Caco-2 (cell line): ENCODE data around the gene AGAP1. TPM values are rescaled to one million over a fixed set of nuclear protein-coding genes. Genes with fewer than 3 reads are reported as not detected.

Source experiments
- BruUV-seq: library from RNA; stranded (reverse); fragments of 400-500 nt; replicated peaks from 2 replicates; lab custom pipeline; 2021; lab: Mats Ljungman, UMichigan
- CTCF ChIA-PET: fragments of 300-600 bp; sonication (Branson Sonifier 250); formaldehyde crosslinking; loops from one replicate; lab custom pipeline; 2022; ENCODE audit warnings: antibody characterized with exemption; lab: Charles Lee
- POLR2A ChIA-PET: fragments of 300-600 bp; sonication (Branson Sonifier 250); formaldehyde crosslinking; loops from one replicate; lab custom pipeline; 2022; ENCODE audit warnings: antibody characterized with exemption; lab: Charles Lee
- DNase-seq, 2 experiments: peaks; one replicate each; pipeline versions ENCODE4 v3.0.0 to v3.0.0-alpha.2; 2020 to 2022
- H3K27me3 ChIP-seq: replicated peaks from 2 replicates; pipeline ENCODE4 v1.6.0; 2011; ENCODE audit warnings: low read length; ENCODE audit not compliant: control insufficient read depth, insufficient read depth
- H3K36me3 ChIP-seq: 2 replicates; pipeline ENCODE4 v1.5.1; 2011; ENCODE audit warnings: low read length; ENCODE audit not compliant: control insufficient read depth, insufficient read depth
- H3K4me1 ChIP-seq: fragments of 250-450 bp; sonication (Bioruptor Pico); 2 replicates; pipeline ENCODE4 v1.5.1; 2020; ENCODE audit warnings: mild to moderate bottlenecking
- H3K4me3 ChIP-seq: 2 replicates; pipeline ENCODE4 v1.5.1; 2011; ENCODE audit warnings: low read depth, mild to moderate bottlenecking, control low read depth, low read length
- H3K9me3 ChIP-seq: fragments of 250-450 bp; sonication (Bioruptor Pico); 2 replicates; pipeline ENCODE4 v1.5.1; 2020; ENCODE audit warnings: mild to moderate bottlenecking, moderate library complexity
- H3K27ac Mint-ChIP-seq: one replicate; pipeline ENCODE4 v1.8.0; 2022; ENCODE audit warnings: mixed read lengths; ENCODE audit not compliant: unreplicated experiment
- H3K27me3 Mint-ChIP-seq: one replicate; pipeline ENCODE4 v1.8.0; 2022; ENCODE audit warnings: mixed read lengths; ENCODE audit not compliant: insufficient read depth, unreplicated experiment
- H3K36me3 Mint-ChIP-seq: one replicate; pipeline ENCODE4 v1.8.0; 2022; ENCODE audit warnings: mild to moderate bottlenecking, mixed read lengths; ENCODE audit not compliant: insufficient read depth, unreplicated experiment
- H3K4me1 Mint-ChIP-seq: one replicate; pipeline ENCODE4 v1.8.0; 2022; ENCODE audit warnings: low read depth, mixed read lengths; ENCODE audit not compliant: unreplicated experiment
- H3K4me3 Mint-ChIP-seq: one replicate; pipeline ENCODE4 v1.8.0; 2022; ENCODE audit warnings: mild to moderate bottlenecking, moderate library complexity, mixed read lengths; ENCODE audit not compliant: unreplicated experiment
- H3K9me3 Mint-ChIP-seq: one replicate; pipeline ENCODE4 v1.8.0; 2022; ENCODE audit warnings: mixed read lengths; ENCODE audit not compliant: unreplicated experiment
- intact Hi-C: fragments of 100-400 bp; cut with micrococcal nuclease; formaldehyde crosslinking; loops from one replicate; pipeline ENCODE4 v1.10.0; 2022; ENCODE audit not compliant: unreplicated experiment
- total RNA-seq: library from RNA; stranded (reverse); gene quantifications from 2 replicates; pipeline ENCODE4 v1.2.3, GENCODE V29; 2022
- TF ChIP-seq, protein P1 (sequence below), 2 experiments: fragments of 200-600 bp in 1 of 2; IDR thresholded peaks; 1 replicate in 1 of 2; 2 replicates in 1 of 2; pipeline versions ENCODE4 v1.5.1 to v1.8.0; 2011 to 2022; ENCODE audit warnings: antibody characterized with exemption in 1 of 2, control low read depth in 1 of 2, inconsistent platforms in 1 of 2, low read depth in 1 of 2, low read length in 1 of 2, mild to moderate bottlenecking in 1 of 2, moderate library complexity in 1 of 2; ENCODE audit not compliant: insufficient read depth in 1 of 2, severe bottlenecking in 1 of 2, unreplicated experiment in 1 of 2

Gene AGAP1
- total RNA-seq, 1 experiment from 2014 or later: 41.7 TPM

DNA sequence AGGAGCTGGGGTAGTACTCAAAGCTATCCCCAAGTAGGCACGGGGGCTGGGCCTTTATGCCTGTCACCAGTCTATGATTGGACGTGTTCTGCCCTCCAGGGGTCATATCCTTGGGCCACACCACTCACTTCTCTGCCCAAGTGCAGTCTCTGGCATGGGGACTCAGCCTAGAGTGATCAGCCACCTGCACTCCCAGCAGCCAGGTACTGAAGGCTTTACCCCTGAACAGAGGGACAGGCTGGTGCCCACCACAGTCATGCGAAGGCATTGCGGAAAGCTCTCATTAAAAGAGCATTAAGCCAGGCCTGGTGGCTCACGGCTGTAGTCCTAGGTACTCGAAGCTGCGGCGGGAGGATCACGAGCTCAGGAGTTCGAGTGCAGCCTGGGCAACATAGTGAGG is 199.4 kb downstream of the AGAP1 start:
- no peaks in the 10 kb centered on the region for H3K27me3 Mint-ChIP-seq
- Histone ChIP-seq H3K9me3 (no peaks in the 10 kb centered on the region), H3K36me3 (no peaks in the 10 kb centered on the region), H3K4me3 (no peak overlapping the region), H3K27me3 (no peaks in the 10 kb centered on the region), H3K4me1 (peaks cover 10% of the 10 kb centered on the region; the same call in 1 of the 2 replicates)
- no peak overlapping the region for H3K4me3 Mint-ChIP-seq
- CTCF ChIA-PET: no interaction called here
- peaks cover 10% of the 10 kb centered on the region for H3K4me1 Mint-ChIP-seq
- H3K27ac Mint-ChIP-seq: no peak overlapping the region
- BruUV-seq: no TSS peak
- H3K36me3 Mint-ChIP-seq: peaks cover 6% of the 10 kb centered on the region
- intact Hi-C loops: no loop called here
- TF ChIP-seq, protein P1, sequence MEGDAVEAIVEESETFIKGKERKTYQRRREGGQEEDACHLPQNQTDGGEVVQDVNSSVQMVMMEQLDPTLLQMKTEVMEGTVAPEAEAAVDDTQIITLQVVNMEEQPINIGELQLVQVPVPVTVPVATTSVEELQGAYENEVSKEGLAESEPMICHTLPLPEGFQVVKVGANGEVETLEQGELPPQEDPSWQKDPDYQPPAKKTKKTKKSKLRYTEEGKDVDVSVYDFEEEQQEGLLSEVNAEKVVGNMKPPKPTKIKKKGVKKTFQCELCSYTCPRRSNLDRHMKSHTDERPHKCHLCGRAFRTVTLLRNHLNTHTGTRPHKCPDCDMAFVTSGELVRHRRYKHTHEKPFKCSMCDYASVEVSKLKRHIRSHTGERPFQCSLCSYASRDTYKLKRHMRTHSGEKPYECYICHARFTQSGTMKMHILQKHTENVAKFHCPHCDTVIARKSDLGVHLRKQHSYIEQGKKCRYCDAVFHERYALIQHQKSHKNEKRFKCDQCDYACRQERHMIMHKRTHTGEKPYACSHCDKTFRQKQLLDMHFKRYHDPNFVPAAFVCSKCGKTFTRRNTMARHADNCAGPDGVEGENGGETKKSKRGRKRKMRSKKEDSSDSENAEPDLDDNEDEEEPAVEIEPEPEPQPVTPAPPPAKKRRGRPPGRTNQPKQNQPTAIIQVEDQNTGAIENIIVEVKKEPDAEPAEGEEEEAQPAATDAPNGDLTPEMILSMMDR (IDR thresholded peaks at IDR 0.05; ENCODE audit: insufficient read depth in 1 of 2, low read depth in 1 of 2, low read length in 1 of 2, severe bottlenecking in 1 of 2, unreplicated experiment in 1 of 2): no peak
- no peak for DNase-seq
- POLR2A ChIA-PET: no interaction called here
- no peaks in the 10 kb centered on the region for H3K9me3 Mint-ChIP-seq

DNA sequence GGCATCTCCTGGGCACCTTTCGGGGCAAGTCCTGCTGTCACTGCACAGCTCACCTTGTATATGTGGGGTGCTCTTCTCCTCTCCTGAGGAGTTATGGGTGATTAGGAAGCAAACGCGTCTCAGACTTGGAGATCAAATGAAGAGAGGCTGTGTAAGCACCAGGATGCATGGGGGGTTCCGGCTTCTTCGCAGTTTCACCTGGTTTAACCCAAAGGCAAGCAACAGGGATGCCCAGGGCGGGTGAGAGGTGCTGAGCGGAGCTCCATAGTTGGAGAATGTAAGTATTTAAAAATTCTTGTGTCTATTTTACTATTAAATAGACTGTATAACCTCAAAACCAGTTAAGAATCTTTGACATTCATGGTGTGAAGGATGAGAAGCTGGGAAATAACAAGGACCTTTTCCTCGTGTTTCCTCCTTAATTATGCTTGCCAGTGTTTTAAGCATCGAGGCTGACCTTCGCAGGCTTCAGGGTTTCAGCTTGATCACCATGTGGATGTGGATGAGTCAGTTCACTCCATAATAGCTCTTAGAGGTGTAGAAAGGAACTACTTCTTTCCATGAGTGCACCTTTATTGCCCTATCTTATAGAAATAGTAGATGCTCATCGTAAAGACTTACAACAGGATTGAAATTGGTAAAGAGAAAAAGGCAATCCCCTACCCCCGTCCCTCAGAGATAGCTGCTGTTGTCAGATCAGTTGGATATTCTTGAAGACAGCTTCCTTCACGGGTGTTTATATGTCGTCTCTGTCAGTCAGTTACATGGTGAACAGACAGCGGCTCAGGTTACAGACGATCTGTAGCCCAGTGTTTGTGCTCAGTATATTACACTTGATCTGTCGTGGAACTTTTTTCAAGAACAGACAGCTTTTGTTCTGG is 201.1 kb downstream of the AGAP1 start:
- TF ChIP-seq, protein P1 (IDR thresholded peaks at IDR 0.05; ENCODE audit: insufficient read depth in 1 of 2, low read depth in 1 of 2, low read length in 1 of 2, severe bottlenecking in 1 of 2, unreplicated experiment in 1 of 2): no peak
- BruUV-seq: no TSS peak
- no peaks in the 10 kb centered on the region for H3K27me3 Mint-ChIP-seq
- H3K9me3 Mint-ChIP-seq: no peaks in the 10 kb centered on the region
- H3K4me3 Mint-ChIP-seq: no peak overlapping the region
- Histone ChIP-seq H3K4me1 (0 out of 2 replicates have a peak, but pooled peaks cover under 1% of the 10 kb centered on the region), H3K27me3 (no peaks in the 10 kb centered on the region), H3K9me3 (no peaks in the 10 kb centered on the region), H3K4me3 (no peak overlapping the region), H3K36me3 (no peaks in the 10 kb centered on the region)
- CTCF ChIA-PET: interaction anchor here (0.6 kb wide), 1 partner anchor 41 kb away, joined by 3 read pairs; no protein-coding TSS in a partner anchor
- no peak overlapping the region for H3K27ac Mint-ChIP-seq
- DNase-seq: no peak
- H3K36me3 Mint-ChIP-seq: peaks cover 6% of the 10 kb centered on the region
- POLR2A ChIA-PET: no interaction called here
- intact Hi-C loops: no loop called here
- H3K4me1 Mint-ChIP-seq: peaks cover 4% of the 10 kb centered on the region

DNA sequence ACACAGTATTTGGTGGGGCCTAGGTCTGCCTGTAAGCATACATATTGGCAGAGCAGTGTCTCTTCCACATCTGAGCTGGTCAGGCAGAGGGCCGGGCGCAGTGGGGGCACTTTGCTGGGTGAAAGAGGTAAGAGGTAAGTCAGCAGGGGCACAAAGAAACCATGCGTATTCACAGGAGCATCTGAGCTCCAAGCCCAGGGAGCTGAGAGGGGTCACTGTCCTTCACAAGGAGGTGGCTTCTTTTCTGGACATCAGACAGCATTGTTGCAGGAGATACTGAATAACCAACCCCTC is 201.7 kb downstream of the AGAP1 start:
- POLR2A ChIA-PET: no interaction called here
- intact Hi-C loops: no loop called here
- TF ChIP-seq, protein P1 (IDR thresholded peaks at IDR 0.05; ENCODE audit: insufficient read depth in 1 of 2, low read depth in 1 of 2, low read length in 1 of 2, severe bottlenecking in 1 of 2, unreplicated experiment in 1 of 2): no peak
- H3K4me3 ChIP-seq: no peak overlapping the region
- Mint-ChIP-seq H3K4me3 (no peak overlapping the region), H3K9me3 (no peaks in the 10 kb centered on the region), H3K36me3 (peaks cover 6% of the 10 kb centered on the region), H3K4me1 (no peaks in the 10 kb centered on the region), H3K27me3 (no peaks in the 10 kb centered on the region), H3K27ac (no peak overlapping the region)
- CTCF ChIA-PET: no interaction called here
- no peaks in the 10 kb centered on the region for H3K4me1 ChIP-seq
- no peaks in the 10 kb centered on the region for H3K27me3 ChIP-seq
- H3K36me3 ChIP-seq: no peaks in the 10 kb centered on the region
- BruUV-seq: no TSS peak
- DNase-seq: no peak
- H3K9me3 ChIP-seq: no peaks in the 10 kb centered on the region
